ENCODE measurements around the gene MCCC1.

Gene MCCC1

GRCh38 chr3:183044547-183045229 lies 54.6 kb downstream of the MCCC1 start:
- H3K4me3 ChIP-seq (ENCODE audit: low read depth, low read length) = no peak overlapping the region

GRCh38 chr3:183038757-183039156 lies 60.5 kb downstream of the MCCC1 start:
- TF ChIP-seq CTCF (IDR thresholded peaks at IDR 0.05; ENCODE audit: borderline replicate concordance, insufficient read depth, low read depth, low read length) = no peak
- H3K4me3 ChIP-seq (ENCODE audit: low read depth, low read length) = no peak overlapping the region

More at GRCh38 chr3:183044547-183045229, 54.6 kb downstream of the MCCC1 start:
- no peak for TF ChIP-seq CTCF (IDR thresholded peaks at IDR 0.05; ENCODE audit: borderline replicate concordance, insufficient read depth, low read depth, low read length)

- TF ChIP-seq CTCF (IDR thresholded peaks at IDR 0.05; ENCODE audit: borderline replicate concordance, insufficient read depth, low read depth, low read length) = no peak
- H3K4me3 ChIP-seq (ENCODE audit: low read depth, low read length) = no peak overlapping the region
Observed at GRCh38 chr3:183038221-183038620, 61.1 kb downstream of the MCCC1 start.

GRCh38 chr3:183033746-183034145 lies 65.5 kb downstream of the MCCC1 start:
- TF ChIP-seq CTCF (IDR thresholded peaks at IDR 0.05; ENCODE audit: borderline replicate concordance, insufficient read depth, low read depth, low read length) = no peak
- no peak overlapping the region for H3K4me3 ChIP-seq (ENCODE audit: low read depth, low read length)

- TF ChIP-seq CTCF (IDR thresholded peaks at IDR 0.05; ENCODE audit: borderline replicate concordance, insufficient read depth, low read depth, low read length) = no peak
- no peak overlapping the region for H3K4me3 ChIP-seq (ENCODE audit: low read depth, low read length)
Observed at GRCh38 chr3:183032880-183033555, 66.3 kb downstream of the MCCC1 start.

- no peak for TF ChIP-seq CTCF (IDR thresholded peaks at IDR 0.05; ENCODE audit: borderline replicate concordance, insufficient read depth, low read depth, low read length)
- H3K4me3 ChIP-seq (ENCODE audit: low read depth, low read length) = no peak overlapping the region
Observed at GRCh38 chr3:183031826-183032225, 67.5 kb downstream of the MCCC1 start.

- no peak overlapping the region for H3K4me3 ChIP-seq (ENCODE audit: low read depth, low read length)
- TF ChIP-seq CTCF (IDR thresholded peaks at IDR 0.05; ENCODE audit: borderline replicate concordance, insufficient read depth, low read depth, low read length) = no peak
Observed at GRCh38 chr3:183028416-183028815, 70.9 kb downstream of the MCCC1 start.

Measured in GM12875 (cell line).